ENCODE data around the gene LBHD2.

DNA sequence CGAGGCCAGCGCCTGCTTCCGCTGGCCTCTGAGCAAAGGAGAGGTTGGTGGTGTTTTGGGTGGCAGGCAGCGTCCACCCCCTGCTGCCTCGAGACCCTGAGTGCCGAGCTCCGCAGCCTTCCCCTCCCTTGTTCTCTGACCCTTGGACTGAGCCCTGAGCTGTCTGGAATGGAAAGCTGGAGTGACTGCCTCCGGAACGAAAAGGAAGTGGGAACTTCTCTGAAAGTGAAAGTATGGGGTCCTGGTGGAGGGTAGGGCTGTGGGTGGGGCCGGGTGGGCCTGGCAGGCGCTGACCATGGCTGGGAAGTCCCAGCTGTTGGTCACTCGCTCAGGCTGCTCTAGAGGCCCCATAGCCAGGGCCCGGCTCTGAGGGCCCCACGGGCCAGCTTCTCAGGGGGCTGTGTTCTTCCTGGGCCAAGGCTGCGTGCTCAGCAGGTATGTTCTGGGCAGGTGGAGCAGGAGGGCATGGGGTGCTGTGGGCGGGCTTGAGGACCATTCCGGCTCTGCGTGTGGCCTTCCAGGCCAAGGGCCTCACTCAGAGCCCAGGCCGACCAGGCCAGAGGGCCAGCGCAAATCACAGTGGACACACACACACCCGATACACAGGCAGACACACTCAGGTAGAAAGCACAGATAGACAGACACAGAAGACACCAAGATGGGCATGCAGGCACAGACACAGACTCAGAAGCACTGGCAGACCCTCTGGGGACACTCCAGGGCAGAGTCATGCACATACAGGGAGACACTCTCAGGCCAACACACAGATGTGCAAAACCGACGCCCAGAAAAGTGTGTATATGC is 10.6 kb downstream of the LBHD2 start, which contains the start of gene EXOC3L4:
- TF ChIP-seq RXRA (IDR thresholded peaks at IDR 0.05), result peak in 1 of 2 donors; percentile 40
- TF ChIP-seq JUND (IDR thresholded peaks at IDR 0.05), result no peak
